Body of pancreas (tissue), 4 donors: ENCODE data around the gene ECHDC1. TPM values are rescaled to one million over a fixed set of nuclear protein-coding genes. Genes with fewer than 3 reads are reported as not detected.

ENCODE experiments used
- ATAC-seq: fragments of 150-250 bp; one replicate; pipeline ENCODE4 v1.9.1; 2016
- DNase-seq, 4 donors: peaks; one replicate each; pipeline ENCODE4 v3.0.0-alpha.2; 2019
- H3K27ac ChIP-seq, 4 donors: fragments of 200-600 bp; sonication (generic); 1 replicate in 3 of 4; 2 replicates in 1 of 4; pipeline versions ENCODE4 v1.5.1 to v1.6.1; 2016 to 2019; ENCODE audit warnings: mild to moderate bottlenecking in 1 of 4, mixed read lengths in 1 of 4, moderate library complexity in 1 of 4
- H3K27me3 ChIP-seq, 2 donors: fragments of 200-600 bp; sonication (generic); one replicate each; pipeline ENCODE4 v1.6.0; 2016; ENCODE audit warnings: mild to moderate bottlenecking in 1 of 2
- H3K36me3 ChIP-seq, 2 donors: fragments of 200-600 bp; sonication (generic); replicated peaks in 1 of 2; 2 replicates each; pipeline ENCODE4 v1.5.1; 2016; ENCODE audit warnings: low read depth in 2 of 2; ENCODE audit not compliant: insufficient read depth in 1 of 2
- H3K4me1 ChIP-seq: fragments of 200-600 bp; sonication (generic); one replicate; pipeline ENCODE4 v1.6.0; 2016
- H3K4me3 ChIP-seq, 2 donors: fragments of 200-600 bp; sonication (generic); 1 replicate in 1 of 2; 2 replicates in 1 of 2; pipeline ENCODE4 v1.5.1; 2016 to 2019
- H3K9me3 ChIP-seq, 3 donors: fragments of 200-600 bp; sonication (generic); 1 replicate in 2 of 3; 2 replicates in 1 of 3; pipeline ENCODE4 v1.5.1; 2016
- CTCF ChIP-seq, 7 experiments: fragments of 450-650 bp in 4 of 7; fragments of 200-600 bp in 3 of 7; sonication (generic) in 3 of 7; IDR thresholded peaks; one replicate each; pipeline ENCODE4 v1.5.1; 2016 to 2019; ENCODE audit warnings: antibody characterized with exemption in 7 of 7
- POLR2A ChIP-seq, 3 donors: fragments of 450-650 bp; IDR thresholded peaks; one replicate each; pipeline ENCODE4 v1.6.1; 2016; ENCODE audit warnings: antibody characterized with exemption in 3 of 3, mild to moderate bottlenecking in 2 of 3
- WGBS, 2 donors: methylation state at CpG; one replicate each; pipeline ENCODE4 v1.1.5; 2017; 5-methylcytosine and 5-hydroxymethylcytosine counted together
- intact Hi-C: fragments of 100-400 bp; cut with DNase I; formaldehyde crosslinking; loops from one replicate; pipeline ENCODE4 v1.15.1; 2023
- total RNA-seq, 2 donors: library from RNA; depleted of rRNA; stranded (reverse); fragments of >200 nt; gene quantifications; one replicate each; pipeline ENCODE4 v1.1.0, GENCODE V29; 2016

The ECHDC1 gene
- total RNA-seq, 2 donors from 2014 or later: 27.4 to 35.5 TPM

GRCh38 chr6:127288705-127289104, 54.7 kb downstream of the ECHDC1 start:
- TF ChIP-seq POLR2A (IDR thresholded peaks at IDR 0.05) (no peak), CTCF (IDR thresholded peaks at IDR 0.05) (no peak)
- Histone ChIP-seq H3K27me3 (no peaks in the 10 kb centered on the region), H3K27ac (no peak overlapping the region), H3K4me3 (no peak overlapping the region), H3K36me3 (peaks cover 9 to 19% of the 10 kb centered on the region in 2 donors), H3K4me1 (no peaks in the 10 kb centered on the region), H3K9me3 (no peaks in the 10 kb centered on the region)
- DNase-seq: no peak
- intact Hi-C loops: no loop called here
- no peak for ATAC-seq

GRCh38 chr6:127282184-127282583, 61.2 kb downstream of the ECHDC1 start:
- Histone ChIP-seq H3K36me3 (peaks cover 5 to 20% of the 10 kb centered on the region in 2 donors), H3K4me3 (no peak overlapping the region), H3K9me3 (no peaks in the 10 kb centered on the region), H3K27ac (no peak overlapping the region), H3K4me1 (no peaks in the 10 kb centered on the region), H3K27me3 (no peaks in the 10 kb centered on the region)
- ATAC-seq (no peak), DNase-seq (no peak)
- WGBS, 2 donors: 91 to 96% methylated on average over 1 of the region's 1 CpG
- no peak for TF ChIP-seq POLR2A (IDR thresholded peaks at IDR 0.05)
- TF ChIP-seq CTCF (IDR thresholded peaks at IDR 0.05): no peak
- intact Hi-C loops: no loop called here

DNA sequence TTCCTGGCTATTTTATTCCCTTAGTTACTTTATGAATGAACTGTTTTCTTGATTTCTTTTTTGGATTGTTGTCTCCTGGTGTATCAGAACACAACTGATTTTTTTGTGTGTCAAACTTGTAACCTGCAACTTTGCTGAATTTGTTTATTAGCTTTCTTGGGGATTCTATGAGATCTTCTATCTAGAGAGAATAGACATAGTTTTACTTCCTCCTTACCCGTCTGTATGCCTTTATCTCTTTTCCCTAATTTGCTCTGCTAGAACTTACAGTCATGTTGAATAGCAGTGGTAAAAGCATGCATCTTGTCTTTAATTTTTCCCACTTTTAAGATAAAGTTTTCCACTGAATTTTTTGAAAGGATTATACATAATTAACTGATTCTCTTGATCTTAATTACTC, 63.6 kb downstream of the ECHDC1 start:
- TF ChIP-seq CTCF (IDR thresholded peaks at IDR 0.05) (no peak), POLR2A (IDR thresholded peaks at IDR 0.05) (no peak)
- WGBS, 2 donors: 52 to 60% methylated on average over 1 of the region's 1 CpG
- ATAC-seq (no peak), DNase-seq (no peak)
- intact Hi-C loops: no loop called here
- Histone ChIP-seq H3K4me1 (peaks cover 3% of the 10 kb centered on the region), H3K36me3 (peaks cover 0 to 7% of the 10 kb centered on the region in 2 donors), H3K27me3 (no peaks in the 10 kb centered on the region), H3K4me3 (no peak overlapping the region), H3K9me3 (no peaks in the 10 kb centered on the region), H3K27ac (no peak overlapping the region)

- no peak for TF ChIP-seq POLR2A (IDR thresholded peaks at IDR 0.05)
- intact Hi-C loops: no loop called here
- no peak for DNase-seq
- H3K4me3 ChIP-seq: no peak overlapping the region
- H3K36me3 ChIP-seq: peaks cover 0 to 6% of the 10 kb centered on the region in 2 donors
- WGBS, 2 donors: 86 to 89% methylated on average over 3 of the region's 3 CpGs
- H3K4me1 ChIP-seq: peaks cover 3% of the 10 kb centered on the region
- no peak overlapping the region for H3K27ac ChIP-seq
- H3K27me3 ChIP-seq: no peaks in the 10 kb centered on the region
- ATAC-seq: no peak
- H3K9me3 ChIP-seq: no peaks in the 10 kb centered on the region
These were observed 65.2 kb downstream of the ECHDC1 start for GRCh38 chr6:127277878-127278843.

DNA sequence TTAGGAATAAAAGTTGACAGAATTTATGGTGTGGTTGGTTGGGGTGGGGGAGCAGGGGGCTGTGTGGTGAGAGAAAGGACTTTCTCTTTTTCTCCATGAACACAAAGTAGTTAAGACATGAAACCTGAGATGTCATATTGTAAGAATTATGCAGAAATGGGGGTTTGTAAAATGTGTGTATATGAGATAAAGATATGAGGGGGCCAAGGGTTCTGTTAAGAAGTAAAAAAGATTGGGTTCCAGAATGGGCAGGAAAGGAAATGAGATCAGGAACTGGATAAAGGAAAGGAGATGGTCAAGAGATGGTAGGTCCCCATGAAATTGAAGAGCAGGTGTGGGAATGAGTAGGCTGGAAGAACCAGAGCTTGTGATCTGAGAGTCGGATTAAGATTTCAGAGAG, 67.1 kb downstream of the ECHDC1 start:
- WGBS, 2 donors: 91 to 97% methylated on average over 1 of the region's 1 CpG
- no peaks in the 10 kb centered on the region for H3K9me3 ChIP-seq
- H3K4me1 ChIP-seq: peaks cover 3% of the 10 kb centered on the region
- no peak overlapping the region for H3K27ac ChIP-seq
- H3K4me3 ChIP-seq: no peak overlapping the region
- no peak for DNase-seq
- ATAC-seq: no peak
- no peaks in the 10 kb centered on the region for H3K27me3 ChIP-seq
- peaks cover 0 to 2% of the 10 kb centered on the region in 2 donors for H3K36me3 ChIP-seq
- TF ChIP-seq CTCF (IDR thresholded peaks at IDR 0.05): no peak
- no peak for TF ChIP-seq POLR2A (IDR thresholded peaks at IDR 0.05)
- intact Hi-C loops: no loop called here
